HG03175 (cell line): ENCODE results near the gene BTBD2.

Source experiments
- ATAC-seq: cut with Tn5 transposase; IDR thresholded peaks from one replicate; pipeline ENCODE4 v1.9.1; 2021; ENCODE audit warnings: mild to moderate bottlenecking, moderate library complexity; ENCODE audit not compliant: unreplicated experiment

BTBD2 gene

GRCh38 chr19:1968279-1969175, 47.0 kb downstream of the BTBD2 start:
- ATAC-seq = no peak

GRCh38 chr19:1967087-1967608, 48.4 kb downstream of the BTBD2 start:
- ATAC-seq = no peak

- ATAC-seq = no peak
Observed at GRCh38 chr19:1962674-1963073, 52.8 kb downstream of the BTBD2 start.

DNA sequence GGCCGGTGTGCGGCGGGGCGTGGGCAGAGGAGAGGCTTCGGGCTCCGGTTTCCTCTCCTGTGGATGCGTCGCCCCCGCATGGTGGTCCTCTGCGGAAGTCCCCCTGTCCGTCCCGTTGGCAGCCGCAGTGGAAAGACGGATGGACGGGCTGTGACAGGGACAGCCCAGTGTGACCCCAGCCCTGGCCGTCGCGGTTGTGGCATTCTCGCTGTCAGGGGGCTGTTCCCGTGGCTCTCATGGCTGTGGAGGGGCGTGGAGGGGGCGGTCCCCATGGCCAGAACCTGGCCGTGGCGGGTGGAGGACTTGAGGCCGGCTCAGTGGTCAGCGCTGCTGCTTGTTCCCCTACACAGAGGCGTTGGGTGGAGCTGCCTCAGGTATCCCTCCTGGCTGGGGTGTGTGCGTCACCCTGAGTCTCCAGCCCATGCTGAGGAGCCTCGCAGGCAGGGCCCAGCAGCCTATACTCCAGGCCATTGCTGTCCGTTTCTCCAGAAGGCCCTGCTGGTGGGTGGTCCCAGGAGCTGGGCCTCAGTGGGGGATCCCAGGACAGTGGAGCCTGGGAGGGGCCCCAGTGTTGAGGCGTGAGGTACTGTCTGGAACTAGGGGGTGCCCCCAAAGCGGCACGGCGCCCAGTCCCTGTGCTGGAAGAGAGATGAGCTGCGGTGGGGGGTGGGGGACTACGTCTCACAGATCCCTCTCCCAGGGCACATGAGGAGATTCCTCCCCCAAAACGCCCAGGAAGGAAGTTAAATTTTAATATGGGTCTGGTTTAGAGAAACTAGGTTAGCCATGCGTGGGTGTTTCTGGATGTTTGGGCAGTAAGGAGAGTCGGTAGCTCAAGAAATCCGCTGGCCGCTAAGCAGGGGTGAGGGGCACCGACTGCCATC, 54.3 kb downstream of the BTBD2 start:
- ATAC-seq = no peak

DNA sequence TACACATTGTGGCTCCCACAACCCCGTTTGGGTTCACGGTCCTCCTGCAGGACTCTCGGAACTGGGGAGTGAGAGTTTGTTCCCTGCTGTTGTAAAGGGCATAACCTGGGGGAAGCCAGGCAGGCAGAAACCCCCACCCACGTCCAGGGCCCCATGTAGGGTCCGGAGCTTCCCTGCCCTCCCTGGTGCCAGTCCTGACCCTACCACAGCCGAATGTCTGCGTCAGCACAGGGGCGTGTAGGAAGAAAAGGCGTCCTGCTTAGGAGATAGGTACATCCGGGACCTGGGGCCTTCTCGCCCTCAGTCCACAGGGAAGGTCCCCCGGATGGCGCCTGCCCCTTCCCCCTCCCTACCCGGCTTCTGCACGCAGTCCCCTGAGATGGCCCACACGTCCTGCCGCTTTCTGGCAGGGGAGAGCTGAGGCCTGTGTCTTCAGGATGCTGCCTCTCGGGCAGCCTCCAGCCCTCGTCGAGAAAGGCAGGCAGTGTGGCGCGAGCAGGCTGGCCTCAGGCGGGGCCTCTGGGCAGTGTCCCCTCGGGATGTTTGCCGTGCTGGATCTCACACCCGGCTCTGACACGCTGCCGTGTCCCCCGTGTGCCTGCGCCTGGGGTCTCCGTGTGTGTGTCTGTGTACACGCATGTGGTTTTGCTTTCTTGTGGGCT, 55.5 kb downstream of the BTBD2 start:
- ATAC-seq = no peak

DNA sequence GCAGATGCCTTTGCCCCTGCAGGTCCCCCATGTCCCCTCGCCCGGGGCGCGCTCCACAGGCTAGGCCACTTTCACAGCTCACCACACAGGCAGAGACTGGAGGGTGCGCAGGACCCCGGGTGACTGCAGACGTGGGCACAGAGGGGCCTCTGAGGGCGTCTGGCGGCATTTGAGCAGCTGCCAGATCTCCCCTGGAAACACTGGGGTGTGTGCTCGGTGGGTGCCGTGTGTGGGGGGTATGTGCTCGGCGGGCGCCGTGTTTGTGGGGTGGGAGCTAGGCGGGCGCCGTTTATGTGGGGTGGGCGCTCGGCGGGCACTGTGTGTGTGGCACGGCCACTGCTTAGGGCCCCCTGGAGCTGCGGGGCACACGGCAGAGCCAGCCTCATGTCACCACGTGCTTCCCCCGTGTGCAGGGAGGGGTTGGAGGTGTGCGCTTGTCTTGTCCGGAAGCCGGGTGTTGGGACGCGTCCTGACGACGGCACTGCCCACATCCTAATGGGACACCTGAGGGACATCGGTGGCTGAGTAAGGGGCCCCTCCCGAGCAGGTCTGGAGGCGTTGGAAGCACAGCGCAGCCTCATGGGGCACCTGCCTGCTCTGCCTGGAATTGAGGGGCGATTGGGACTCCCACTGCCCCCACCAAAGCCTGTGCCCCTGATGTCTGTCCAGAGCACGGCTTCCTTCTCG, 57.8 kb downstream of the BTBD2 start:
- no peak for ATAC-seq

- ATAC-seq = no peak
Observed at GRCh38 chr19:1956868-1957492, 58.5 kb downstream of the BTBD2 start.

DNA sequence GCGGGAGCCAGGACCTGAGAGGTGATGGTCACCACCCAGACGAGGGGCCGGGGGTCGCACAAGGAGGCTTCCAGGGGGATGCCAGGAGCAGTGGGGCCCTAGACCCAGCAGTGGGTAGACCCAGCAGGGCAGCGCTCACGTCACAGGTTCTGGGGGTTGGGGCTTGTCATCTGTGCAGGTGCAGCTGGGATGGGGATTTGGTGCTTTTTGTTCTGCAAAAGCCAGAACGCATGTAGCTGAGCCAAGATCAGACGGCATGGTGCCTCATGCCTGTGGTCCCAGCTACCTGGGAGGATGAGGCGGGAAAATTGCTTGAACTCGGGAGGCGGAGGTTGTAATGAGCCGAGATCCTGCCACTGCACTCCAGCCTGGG, 59.4 kb downstream of the BTBD2 start:
- ATAC-seq = no peak

DNA sequence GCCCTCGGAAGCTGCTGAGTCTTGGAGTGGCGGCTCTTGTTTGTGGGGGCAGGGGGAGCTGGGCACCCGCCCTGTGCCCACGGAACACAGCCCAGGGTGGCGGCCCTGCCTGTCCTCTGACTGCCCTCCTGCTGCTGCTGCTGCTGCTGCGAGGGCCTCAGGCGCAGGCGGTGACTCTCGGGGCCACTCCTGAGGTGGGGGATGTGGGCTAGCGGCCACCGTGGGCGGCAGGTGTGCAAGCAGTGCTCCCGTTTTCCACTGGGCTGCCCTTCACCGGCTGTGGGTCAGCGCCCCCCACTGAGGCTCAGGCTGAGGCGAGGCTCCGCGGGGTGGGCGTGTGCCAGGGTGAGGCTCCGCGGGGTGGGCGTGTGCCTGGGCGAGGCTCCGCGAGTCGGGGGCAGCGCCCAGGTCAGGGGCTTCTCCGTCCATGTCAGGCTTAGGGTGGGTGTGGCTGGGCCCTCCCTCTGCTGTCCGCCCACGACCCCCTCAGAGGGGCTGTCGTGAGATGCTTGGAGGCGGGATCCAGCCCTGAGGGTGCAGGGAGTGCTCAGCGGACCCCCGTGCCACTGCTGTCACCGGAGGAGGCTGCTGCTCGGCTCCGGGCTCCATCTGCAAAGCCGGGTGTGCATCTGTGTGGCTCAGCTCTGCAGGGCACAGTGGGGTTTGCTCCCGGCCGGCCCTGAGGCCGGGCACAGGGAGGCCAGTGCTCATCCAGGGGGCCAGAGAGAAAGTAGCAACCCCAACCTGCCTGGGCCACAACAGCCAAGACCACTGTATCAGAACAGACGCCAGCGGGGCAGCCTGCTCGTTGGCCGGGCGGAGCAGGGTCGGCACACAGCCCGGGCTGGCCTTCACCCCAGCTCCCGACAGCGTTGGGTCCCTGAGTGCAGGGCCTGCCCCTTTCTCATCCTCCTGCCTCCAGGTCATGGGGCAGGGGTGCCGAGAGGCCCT, 60.1 kb downstream of the BTBD2 start:
- ATAC-seq = no peak

DNA sequence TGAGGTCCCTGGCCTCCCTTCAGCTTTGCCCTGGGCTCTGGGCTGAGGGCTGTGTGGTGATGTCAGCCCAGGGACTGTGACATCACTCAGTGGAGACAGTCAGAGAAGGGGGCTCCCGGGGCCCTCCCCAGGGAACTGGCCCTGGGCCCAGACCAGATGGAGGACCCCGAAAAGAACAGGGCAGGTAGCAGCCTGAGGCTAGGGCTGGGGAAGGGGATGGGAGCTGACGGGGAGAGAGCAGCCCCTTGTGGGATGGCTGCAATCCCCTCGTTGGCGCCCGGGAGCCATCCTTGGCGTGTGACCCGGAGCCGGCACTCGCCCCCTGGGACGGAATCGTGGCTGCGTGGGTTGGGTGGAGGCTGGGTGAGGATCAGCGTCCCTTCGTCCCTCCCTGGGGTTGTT, 61.0 kb downstream of the BTBD2 start:
- no peak for ATAC-seq

- ATAC-seq = no peak
Observed at GRCh38 chr19:1953441-1954094, 61.9 kb downstream of the BTBD2 start.

GRCh38 chr19:1953037-1953436, 62.5 kb downstream of the BTBD2 start:
- ATAC-seq = no peak

DNA sequence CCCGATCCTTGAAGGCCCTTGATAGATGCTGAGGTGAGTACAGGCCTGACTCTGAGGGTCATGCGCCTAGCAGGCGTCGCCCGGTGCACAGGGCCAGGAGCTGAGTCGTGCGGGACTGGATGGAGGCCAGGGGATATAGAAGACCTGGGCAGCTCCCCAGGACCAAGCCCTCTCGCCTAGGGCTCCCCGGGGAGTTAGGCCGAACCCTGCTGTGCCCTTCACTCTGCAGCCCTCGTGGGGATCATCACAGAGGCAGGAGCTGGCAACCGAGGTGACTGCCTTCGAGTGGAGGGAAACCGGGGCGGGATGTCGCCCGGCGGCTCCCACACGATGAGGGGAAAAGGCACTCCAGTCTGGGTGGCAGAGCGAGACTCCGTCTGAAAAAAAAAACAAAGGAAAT, 62.9 kb downstream of the BTBD2 start:
- ATAC-seq = no peak

GRCh38 chr19:1950640-1951039, 64.9 kb downstream of the BTBD2 start:
- no peak for ATAC-seq

GRCh38 chr19:1949304-1950101, 66.0 kb downstream of the BTBD2 start:
- no peak for ATAC-seq

- ATAC-seq = no peak
Observed at GRCh38 chr19:1947651-1948209, 67.8 kb downstream of the BTBD2 start.

DNA sequence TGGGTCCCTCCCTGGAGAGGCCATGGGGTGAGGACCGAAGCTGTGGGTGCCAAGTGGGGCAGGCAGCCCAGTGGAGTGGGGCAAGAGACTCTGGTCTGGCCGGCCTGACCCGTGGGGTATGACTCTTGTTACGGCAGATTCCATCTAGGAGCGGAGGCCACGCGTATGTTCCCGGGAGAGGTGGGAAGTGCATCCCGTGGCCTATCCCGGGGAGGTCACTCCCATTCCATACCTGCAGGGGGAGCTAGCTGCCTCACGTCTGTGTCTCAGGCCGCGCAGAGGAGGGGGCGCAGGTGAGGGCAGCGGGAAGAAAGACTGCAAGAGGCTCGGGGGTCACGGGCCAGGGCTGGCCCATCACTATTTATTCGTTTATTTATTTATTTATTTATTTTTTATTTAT, 69.6 kb downstream of the BTBD2 start:
- ATAC-seq = no peak
